PC-9 (cell line): ENCODE measurements around the gene DGCR6L.
"Not testable (repeated sequence)": the region's sequence is repeated elsewhere in the genome, so short reads cannot be mapped to it uniquely, and the experiment has no call there.

Experiments used
- CTCF ChIP-seq: fragments of 200-600 bp; sonication (generic); conservative IDR thresholded peaks from 2 replicates; pipeline ENCODE4 v1.6.1; 2017; ENCODE audit warnings: mixed run types, antibody characterized with exemption, mild to moderate bottlenecking, moderate library complexity
- EZH2 ChIP-seq: fragments of 200-600 bp; sonication (generic); IDR thresholded peaks from 2 replicates; pipeline ENCODE4 v1.8.0; 2017; ENCODE audit warnings: antibody characterized with exemption, low read depth

GRCh38 chr22:20361752-20362229 is 41.9 kb upstream of the DGCR6L start:
- TF ChIP-seq EZH2, CTCF: not testable (repeated sequence)
